ENCODE data around the gene DCDC2. TPM values are rescaled to one million over a fixed set of nuclear protein-coding genes. Genes with fewer than 3 reads are reported as not detected.
"Not testable (repeated sequence)": the region's sequence is repeated elsewhere in the genome, so short reads cannot be mapped to it uniquely, and the experiment has no call there.

Gene DCDC2
- total RNA-seq, 3 donors from 2014 or later = 8.9 to 9.5 TPM; not detected in 1

GRCh38 chr6:24323632-24324337 is 34.1 kb downstream of the DCDC2 start:
- Histone ChIP-seq H3K36me3 (no peaks in the 10 kb centered on the region), H3K27ac (no peak overlapping the region), H3K27me3 (no peaks in the 10 kb centered on the region), H3K9me3 (no peaks in the 10 kb centered on the region), H3K4me3 (no peak overlapping the region), H3K4me1 (no peaks in the 10 kb centered on the region)
- no peak for DNase-seq (ENCODE audit: low spot score in 2 of 2)
- intact Hi-C loops (cut with DNase I; ENCODE audit: low total_unique reads) = no loop called here
- TF ChIP-seq CTCF (IDR thresholded peaks at IDR 0.05) = no peak
- TF ChIP-seq POLR2A (IDR thresholded peaks at IDR 0.05) = no peak
- TF ChIP-seq POLR2AphosphoS5 (IDR thresholded peaks at IDR 0.05) = no peak

- no peak for DNase-seq (ENCODE audit: low spot score in 2 of 2)
- H3K36me3 ChIP-seq = no peaks in the 10 kb centered on the region
- no peaks in the 10 kb centered on the region for H3K4me1 ChIP-seq
- TF ChIP-seq CTCF (IDR thresholded peaks at IDR 0.05) (no peak), POLR2AphosphoS5 (IDR thresholded peaks at IDR 0.05) (no peak), POLR2A (IDR thresholded peaks at IDR 0.05) (no peak)
- H3K4me3 ChIP-seq = no peak overlapping the region
- H3K27ac ChIP-seq = no peak overlapping the region
- H3K27me3 ChIP-seq = no peaks in the 10 kb centered on the region
- intact Hi-C loops (cut with DNase I; ENCODE audit: low total_unique reads) = no loop called here
- H3K9me3 ChIP-seq = no peaks in the 10 kb centered on the region
Measured at GRCh38 chr6:24322924-24323323, 34.9 kb downstream of the DCDC2 start.

- H3K4me1 ChIP-seq; H3K9me3 ChIP-seq; H3K4me3 ChIP-seq; H3K27me3 ChIP-seq; intact Hi-C loops (cut with DNase I; ENCODE audit: low total_unique reads); DNase-seq (ENCODE audit: low spot score in 2 of 2); H3K36me3 ChIP-seq; H3K27ac ChIP-seq: not testable (repeated sequence)
Measured at GRCh38 chr6:24322446-24322845, 35.4 kb downstream of the DCDC2 start.

GRCh38 chr6:24321538-24322162 is 36.2 kb downstream of the DCDC2 start:
- Histone ChIP-seq H3K4me1 (no peaks in the 10 kb centered on the region), H3K27ac (no peak overlapping the region), H3K4me3 (no peak overlapping the region), H3K36me3 (no peaks in the 10 kb centered on the region), H3K27me3 (no peaks in the 10 kb centered on the region), H3K9me3 (no peaks in the 10 kb centered on the region)
- DNase-seq (ENCODE audit: low spot score in 2 of 2) = no peak
- intact Hi-C loops (cut with DNase I; ENCODE audit: low total_unique reads) = no loop called here
- TF ChIP-seq CTCF (IDR thresholded peaks at IDR 0.05) (no peak), POLR2A (IDR thresholded peaks at IDR 0.05) (no peak), POLR2AphosphoS5 (IDR thresholded peaks at IDR 0.05) (no peak)

- Histone ChIP-seq H3K27ac (no peak overlapping the region), H3K4me1 (no peaks in the 10 kb centered on the region), H3K36me3 (no peaks in the 10 kb centered on the region), H3K27me3 (no peaks in the 10 kb centered on the region), H3K9me3 (peaks cover 0 to 5% of the 10 kb centered on the region in 2 donors), H3K4me3 (no peak overlapping the region)
- no peak for DNase-seq (ENCODE audit: low spot score in 2 of 2)
- TF ChIP-seq CTCF (IDR thresholded peaks at IDR 0.05) (no peak), POLR2AphosphoS5 (IDR thresholded peaks at IDR 0.05) (no peak), POLR2A (IDR thresholded peaks at IDR 0.05) (no peak)
- intact Hi-C loops (cut with DNase I; ENCODE audit: low total_unique reads) = no loop called here
Measured at GRCh38 chr6:24313251-24314141, 44.4 kb downstream of the DCDC2 start.

- intact Hi-C loops (cut with DNase I; ENCODE audit: low total_unique reads); DNase-seq (ENCODE audit: low spot score in 2 of 2); H3K36me3 ChIP-seq; H3K4me1 ChIP-seq; H3K27me3 ChIP-seq; H3K27ac ChIP-seq; H3K9me3 ChIP-seq; H3K4me3 ChIP-seq: not testable (repeated sequence)
Measured at GRCh38 chr6:24311775-24312174, 46.1 kb downstream of the DCDC2 start.

All from breast epithelium (tissue), 4 donors.